H9 (cell line): ENCODE results near the gene LCNL1. TPM values are rescaled to one million over a fixed set of nuclear protein-coding genes. Genes with fewer than 3 reads are reported as not detected.

Experiments used
- DNase-seq: peaks from one replicate; pipeline ENCODE4 v3.0.0-alpha.2; 2017
- H2AFZ ChIP-seq: one replicate; pipeline ENCODE4 v1.6.1; 2013; ENCODE audit warnings: mild to moderate bottlenecking, low read length, control low read depth, moderate library complexity
- H2AK5ac ChIP-seq: 2 replicates; pipeline ENCODE4 v1.6.1; 2013; ENCODE audit warnings: low read length, control low read depth, mixed read lengths; ENCODE audit not compliant: insufficient read length
- H2BK120ac ChIP-seq: one replicate; pipeline ENCODE4 v1.6.1; 2013; ENCODE audit warnings: low read depth, mild to moderate bottlenecking, low read length, control low read depth, inconsistent platforms; ENCODE audit not compliant: poor library complexity, severe bottlenecking
- H2BK12ac ChIP-seq: 2 replicates; pipeline ENCODE4 v1.6.1; 2013; ENCODE audit warnings: low read length, control low read depth, mixed read lengths, low read depth; ENCODE audit not compliant: insufficient read length
- H2BK15ac ChIP-seq: 2 replicates; pipeline ENCODE4 v1.6.1; 2013; ENCODE audit warnings: low read depth, low read length, control low read depth
- H2BK20ac ChIP-seq: one replicate; pipeline ENCODE4 v1.6.1; 2013; ENCODE audit warnings: low read depth, mild to moderate bottlenecking, low read length, control low read depth, inconsistent platforms; ENCODE audit not compliant: poor library complexity, severe bottlenecking
- H2BK5ac ChIP-seq: 2 replicates; pipeline ENCODE4 v1.6.1; 2013; ENCODE audit warnings: low read length, control low read depth, mixed read lengths; ENCODE audit not compliant: insufficient read length
- H3K14ac ChIP-seq: 2 replicates; pipeline ENCODE4 v1.6.1; 2013; ENCODE audit warnings: low read length, control low read depth; ENCODE audit not compliant: insufficient read depth
- H3K18ac ChIP-seq: 2 replicates; pipeline ENCODE4 v1.6.1; 2013; ENCODE audit warnings: low read depth, mild to moderate bottlenecking, mixed read lengths, low read length, control low read depth; ENCODE audit not compliant: insufficient read length
- H3K23ac ChIP-seq: 2 replicates; pipeline ENCODE4 v1.6.1; 2013; ENCODE audit warnings: low read length, control low read depth, mixed read lengths, low read depth; ENCODE audit not compliant: insufficient read length
- H3K23me2 ChIP-seq: 2 replicates; pipeline ENCODE4 v1.6.1; 2013; ENCODE audit warnings: low read depth, mild to moderate bottlenecking, mixed read lengths, low read length, control low read depth; ENCODE audit not compliant: insufficient read length, poor library complexity, severe bottlenecking
- H3K27ac ChIP-seq: 2 replicates; pipeline ENCODE4 v1.5.1; 2013; ENCODE audit warnings: low read length, control low read depth, mixed read lengths, low read depth; ENCODE audit not compliant: insufficient read length
- H3K27me3 ChIP-seq: 2 replicates; pipeline ENCODE4 v1.6.1; 2013; ENCODE audit warnings: low read length, control low read depth, inconsistent platforms; ENCODE audit not compliant: insufficient read depth
- H3K4ac ChIP-seq: 2 replicates; pipeline ENCODE4 v1.6.1; 2013; ENCODE audit warnings: low read depth, mild to moderate bottlenecking, control low read depth, inconsistent platforms, low read length, moderate library complexity
- H3K4me1 ChIP-seq: 2 replicates; pipeline ENCODE4 v1.6.1; 2013; ENCODE audit warnings: low read length, control low read depth, inconsistent platforms; ENCODE audit not compliant: insufficient read depth
- H3K4me2 ChIP-seq: 2 replicates; pipeline ENCODE4 v1.6.1; 2013; ENCODE audit warnings: low read length, control low read depth, mixed read lengths; ENCODE audit not compliant: insufficient read length, insufficient read depth
- H3K56ac ChIP-seq: 2 replicates; pipeline ENCODE4 v1.6.1; 2013; ENCODE audit warnings: low read depth, mild to moderate bottlenecking, mixed read lengths, low read length, control low read depth; ENCODE audit not compliant: insufficient read length
- H3K79me1 ChIP-seq: 2 replicates; pipeline ENCODE4 v1.6.1; 2013; ENCODE audit warnings: low read depth, mild to moderate bottlenecking, moderate library complexity, low read length, control low read depth, inconsistent platforms; ENCODE audit not compliant: insufficient read depth, poor library complexity, severe bottlenecking
- H3K79me2 ChIP-seq: 2 replicates; pipeline ENCODE4 v1.6.1; 2013; ENCODE audit warnings: low read length, control low read depth, inconsistent platforms; ENCODE audit not compliant: insufficient read depth
- H3K9ac ChIP-seq: 2 replicates; pipeline ENCODE4 v1.6.1; 2013; ENCODE audit warnings: low read length, control low read depth, mixed read lengths; ENCODE audit not compliant: insufficient read length; ENCODE audit errors: extremely low read depth
- H3K9me3 ChIP-seq: one replicate; pipeline ENCODE4 v1.6.1; 2013; ENCODE audit warnings: low read depth, low read length, inconsistent platforms; ENCODE audit not compliant: control insufficient read depth
- H3T11ph ChIP-seq: one replicate; pipeline ENCODE4 v1.6.1; 2013; ENCODE audit warnings: mild to moderate bottlenecking, low read length, control low read depth, inconsistent platforms
- H4K20me1 ChIP-seq: one replicate; pipeline ENCODE4 v1.6.1; 2013; ENCODE audit not compliant: control insufficient read depth, insufficient read length, insufficient read depth
- H4K5ac ChIP-seq: 2 replicates; pipeline ENCODE4 v1.6.1; 2013; ENCODE audit warnings: low read depth, mild to moderate bottlenecking, mixed read lengths, low read length, control low read depth; ENCODE audit not compliant: insufficient read length
- H4K8ac ChIP-seq: replicated peaks from 2 replicates; pipeline ENCODE4 v1.6.1; 2013; ENCODE audit warnings: low read length, control low read depth, mixed read lengths, low read depth; ENCODE audit not compliant: insufficient read length
- H4K91ac ChIP-seq: 2 replicates; pipeline ENCODE4 v1.6.1; 2013; ENCODE audit warnings: low read depth, mild to moderate bottlenecking, moderate library complexity, mixed read lengths, low read length, control low read depth; ENCODE audit not compliant: insufficient read length
- H3K27ac Mint-ChIP-seq, 3 experiments: 2 replicates in 2 of 3; 3 replicates in 1 of 3; pipeline ENCODE4 v1.8.0; 2020 to 2021; ENCODE audit warnings: mixed read lengths in 3 of 3, mild to moderate bottlenecking in 1 of 3, moderate library complexity in 1 of 3
- H3K27me3 Mint-ChIP-seq: 2 replicates; pipeline ENCODE4 v1.8.0; 2021; ENCODE audit warnings: low read depth, mild to moderate bottlenecking, moderate library complexity, mixed read lengths
- H3K36me3 Mint-ChIP-seq, 3 experiments: 2 replicates in 2 of 3; 3 replicates in 1 of 3; pipeline ENCODE4 v1.8.0; 2020 to 2021; ENCODE audit warnings: low read depth in 3 of 3, mixed read lengths in 3 of 3; ENCODE audit not compliant: insufficient read depth in 1 of 3
- H3K4me1 Mint-ChIP-seq, 2 experiments: 2 replicates each; pipeline ENCODE4 v1.8.0; 2020; ENCODE audit warnings: mixed read lengths in 2 of 2
- H3K4me3 Mint-ChIP-seq, 2 experiments: 2 replicates in 1 of 2; 3 replicates in 1 of 2; pipeline ENCODE4 v1.8.0; 2020 to 2021; ENCODE audit warnings: mild to moderate bottlenecking in 2 of 2, mixed read lengths in 2 of 2, moderate library complexity in 1 of 2
- H3K9me3 Mint-ChIP-seq, 2 experiments: 2 replicates in 1 of 2; 3 replicates in 1 of 2; pipeline ENCODE4 v1.8.0; 2020; ENCODE audit warnings: mild to moderate bottlenecking in 2 of 2, mixed read lengths in 2 of 2, moderate library complexity in 1 of 2
- CTCF ChIP-seq: fragments of 200-600 bp; sonication (generic); conservative IDR thresholded peaks from 3 replicates; pipeline ENCODE4 v1.8.0; 2021; ENCODE audit warnings: antibody characterized with exemption, mild to moderate bottlenecking
- WGBS: extraction: QIAGEN DNeasy Blood & Tissue Kit; methylation state at CpG from one replicate; pipeline ENCODE4 v1.1.7; 2013; ENCODE audit warnings: missing lambda C conversion rate, low lambda C conversion rate, mixed read lengths; ENCODE audit not compliant: insufficient read length; ENCODE audit errors: extremely low coverage; 5-methylcytosine and 5-hydroxymethylcytosine counted together
- total RNA-seq: library from RNA; stranded (reverse); gene quantifications from 2 replicates; pipeline ENCODE4 v1.2.1, GENCODE V29; 2021

LCNL1 gene
- total RNA-seq, 1 experiment from 2014 or later: 0.20 TPM

GRCh38 chr9:137018761-137019559, 36.2 kb downstream of the LCNL1 start:
- H3K23me2 ChIP-seq: no peaks in the 10 kb centered on the region
- H4K20me1 ChIP-seq: no peaks in the 10 kb centered on the region
- no CpG with 5 or more reads among the region's 36 CpGs for WGBS
- no peak overlapping the region for H2BK5ac ChIP-seq
- no peak overlapping the region; the same call in 1 of the 2 replicates for H3K14ac ChIP-seq
- TF ChIP-seq CTCF: no peak
- no peak overlapping the region for H4K5ac ChIP-seq
- H3K9me3 ChIP-seq: no peaks in the 10 kb centered on the region
- no peak overlapping the region for H3K4ac ChIP-seq
- no peaks in the 10 kb centered on the region for H3K27me3 ChIP-seq
- no peak overlapping the region for H3K56ac ChIP-seq
- H3K27ac Mint-ChIP-seq: no peak overlapping the region
- no peak overlapping the region for H2AFZ ChIP-seq
- H3K4me3 Mint-ChIP-seq: no peak overlapping the region
- H4K91ac ChIP-seq: no peak overlapping the region
- no peak overlapping the region for H2AK5ac ChIP-seq
- H2BK15ac ChIP-seq: no peak overlapping the region
- no peak overlapping the region for H3K23ac ChIP-seq
- H3K9ac ChIP-seq: no peak overlapping the region
- no peaks in the 10 kb centered on the region for H3K27me3 Mint-ChIP-seq
- H2BK120ac ChIP-seq: no peak overlapping the region
- H3K79me1 ChIP-seq: no peaks in the 10 kb centered on the region
- H3K9me3 Mint-ChIP-seq: no peaks in the 10 kb centered on the region
- no peak for DNase-seq
- H3K27ac ChIP-seq: no peak overlapping the region
- H2BK12ac ChIP-seq: no peak overlapping the region
- no peaks in the 10 kb centered on the region for H3K4me1 ChIP-seq
- no peak overlapping the region for H3T11ph ChIP-seq
- H3K4me1 Mint-ChIP-seq: peaks cover 2 to 9% of the 10 kb centered on the region in 2 experiments; a peak in 3 of 4 replicates
- no peak overlapping the region for H2BK20ac ChIP-seq
- H4K8ac ChIP-seq: no peak overlapping the region
- H3K79me2 ChIP-seq: no peaks in the 10 kb centered on the region
- H3K4me2 ChIP-seq: no peak overlapping the region
- no peak overlapping the region for H3K18ac ChIP-seq
- peaks cover 4 to 13% (median 6%) of the 10 kb centered on the region in 3 experiments; a peak in 4 of 7 replicates for H3K36me3 Mint-ChIP-seq
